HL-60 (cell line): ENCODE data around the gene OR10K2.

Source experiments
- DNase-seq, 2 experiments: peaks; one replicate each; pipeline ENCODE4 v3.0.0-alpha.2; 2010 to 2020; ENCODE audit warnings: low read depth in 1 of 2, low spot score in 1 of 2
- H3K27ac ChIP-seq: fragments of 250-450 bp; sonication (Bioruptor Pico); replicated peaks from 2 replicates; pipeline ENCODE4 v1.5.1; 2020; ENCODE audit warnings: mild to moderate bottlenecking, moderate library complexity
- H3K27me3 ChIP-seq: fragments of 250-450 bp; sonication (Bioruptor Pico); 2 replicates; pipeline ENCODE4 v1.5.1; 2021; ENCODE audit warnings: mild to moderate bottlenecking, moderate library complexity; ENCODE audit not compliant: insufficient read depth, poor library complexity, severe bottlenecking
- H3K4me3 ChIP-seq: replicated peaks from 2 replicates; pipeline ENCODE4 v1.5.1; 2011; ENCODE audit warnings: mild to moderate bottlenecking, control low read depth, low read length; ENCODE audit not compliant: insufficient read depth
- GABPA ChIP-seq: IDR thresholded peaks from 2 replicates; pipeline ENCODE4 v1.6.1; 2012; ENCODE audit warnings: low read depth
- POLR2AphosphoS5 ChIP-seq: IDR thresholded peaks from 2 replicates; pipeline ENCODE4 v1.6.1; 2012; ENCODE audit warnings: low read depth
- SPI1 ChIP-seq: IDR thresholded peaks from 2 replicates; pipeline ENCODE4 v1.6.1; 2012; ENCODE audit warnings: low read depth, mild to moderate bottlenecking, borderline replicate concordance
- TF ChIP-seq, protein P1 (sequence below): IDR thresholded peaks from 2 replicates; pipeline ENCODE4 v1.6.1; 2012; ENCODE audit warnings: low read depth; ENCODE audit not compliant: insufficient replicate concordance
- TF ChIP-seq, protein P2 (sequence below): IDR thresholded peaks from one replicate; pipeline ENCODE4 v1.5.1; 2011; ENCODE audit warnings: low read length, control low read depth, inconsistent platforms; ENCODE audit not compliant: insufficient read depth

Gene OR10K2

DNA sequence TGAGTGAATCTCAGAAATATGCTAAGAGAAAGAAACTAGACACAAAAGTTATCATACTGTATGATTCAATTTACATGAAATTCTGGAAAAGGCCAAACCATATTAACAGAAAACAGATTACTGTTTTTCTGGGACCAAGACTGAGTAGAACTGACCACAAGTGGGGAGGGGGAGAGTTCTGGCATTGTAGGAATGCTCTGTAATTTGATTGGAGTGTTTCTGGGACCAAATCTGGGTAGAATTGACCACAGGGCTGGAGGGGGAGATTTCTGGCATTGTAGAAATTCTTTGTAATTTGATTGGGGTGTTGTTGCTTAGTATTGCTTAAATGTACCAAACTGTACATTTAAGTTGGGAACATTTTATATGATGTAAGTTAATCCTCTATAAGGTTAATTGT lies 32.2 kb upstream of the OR10K2 start:
- DNase-seq: no peak
- H3K4me3 ChIP-seq: no peak overlapping the region
- TF ChIP-seq GABPA (no peak), POLR2AphosphoS5 (no peak), SPI1 (no peak)
- TF ChIP-seq, protein P1, sequence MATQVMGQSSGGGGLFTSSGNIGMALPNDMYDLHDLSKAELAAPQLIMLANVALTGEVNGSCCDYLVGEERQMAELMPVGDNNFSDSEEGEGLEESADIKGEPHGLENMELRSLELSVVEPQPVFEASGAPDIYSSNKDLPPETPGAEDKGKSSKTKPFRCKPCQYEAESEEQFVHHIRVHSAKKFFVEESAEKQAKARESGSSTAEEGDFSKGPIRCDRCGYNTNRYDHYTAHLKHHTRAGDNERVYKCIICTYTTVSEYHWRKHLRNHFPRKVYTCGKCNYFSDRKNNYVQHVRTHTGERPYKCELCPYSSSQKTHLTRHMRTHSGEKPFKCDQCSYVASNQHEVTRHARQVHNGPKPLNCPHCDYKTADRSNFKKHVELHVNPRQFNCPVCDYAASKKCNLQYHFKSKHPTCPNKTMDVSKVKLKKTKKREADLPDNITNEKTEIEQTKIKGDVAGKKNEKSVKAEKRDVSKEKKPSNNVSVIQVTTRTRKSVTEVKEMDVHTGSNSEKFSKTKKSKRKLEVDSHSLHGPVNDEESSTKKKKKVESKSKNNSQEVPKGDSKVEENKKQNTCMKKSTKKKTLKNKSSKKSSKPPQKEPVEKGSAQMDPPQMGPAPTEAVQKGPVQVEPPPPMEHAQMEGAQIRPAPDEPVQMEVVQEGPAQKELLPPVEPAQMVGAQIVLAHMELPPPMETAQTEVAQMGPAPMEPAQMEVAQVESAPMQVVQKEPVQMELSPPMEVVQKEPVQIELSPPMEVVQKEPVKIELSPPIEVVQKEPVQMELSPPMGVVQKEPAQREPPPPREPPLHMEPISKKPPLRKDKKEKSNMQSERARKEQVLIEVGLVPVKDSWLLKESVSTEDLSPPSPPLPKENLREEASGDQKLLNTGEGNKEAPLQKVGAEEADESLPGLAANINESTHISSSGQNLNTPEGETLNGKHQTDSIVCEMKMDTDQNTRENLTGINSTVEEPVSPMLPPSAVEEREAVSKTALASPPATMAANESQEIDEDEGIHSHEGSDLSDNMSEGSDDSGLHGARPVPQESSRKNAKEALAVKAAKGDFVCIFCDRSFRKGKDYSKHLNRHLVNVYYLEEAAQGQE: no peak
- TF ChIP-seq, protein P2, sequence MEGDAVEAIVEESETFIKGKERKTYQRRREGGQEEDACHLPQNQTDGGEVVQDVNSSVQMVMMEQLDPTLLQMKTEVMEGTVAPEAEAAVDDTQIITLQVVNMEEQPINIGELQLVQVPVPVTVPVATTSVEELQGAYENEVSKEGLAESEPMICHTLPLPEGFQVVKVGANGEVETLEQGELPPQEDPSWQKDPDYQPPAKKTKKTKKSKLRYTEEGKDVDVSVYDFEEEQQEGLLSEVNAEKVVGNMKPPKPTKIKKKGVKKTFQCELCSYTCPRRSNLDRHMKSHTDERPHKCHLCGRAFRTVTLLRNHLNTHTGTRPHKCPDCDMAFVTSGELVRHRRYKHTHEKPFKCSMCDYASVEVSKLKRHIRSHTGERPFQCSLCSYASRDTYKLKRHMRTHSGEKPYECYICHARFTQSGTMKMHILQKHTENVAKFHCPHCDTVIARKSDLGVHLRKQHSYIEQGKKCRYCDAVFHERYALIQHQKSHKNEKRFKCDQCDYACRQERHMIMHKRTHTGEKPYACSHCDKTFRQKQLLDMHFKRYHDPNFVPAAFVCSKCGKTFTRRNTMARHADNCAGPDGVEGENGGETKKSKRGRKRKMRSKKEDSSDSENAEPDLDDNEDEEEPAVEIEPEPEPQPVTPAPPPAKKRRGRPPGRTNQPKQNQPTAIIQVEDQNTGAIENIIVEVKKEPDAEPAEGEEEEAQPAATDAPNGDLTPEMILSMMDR: no peak
- H3K27ac ChIP-seq: no peak overlapping the region
- H3K27me3 ChIP-seq: no peaks in the 10 kb centered on the region

DNA sequence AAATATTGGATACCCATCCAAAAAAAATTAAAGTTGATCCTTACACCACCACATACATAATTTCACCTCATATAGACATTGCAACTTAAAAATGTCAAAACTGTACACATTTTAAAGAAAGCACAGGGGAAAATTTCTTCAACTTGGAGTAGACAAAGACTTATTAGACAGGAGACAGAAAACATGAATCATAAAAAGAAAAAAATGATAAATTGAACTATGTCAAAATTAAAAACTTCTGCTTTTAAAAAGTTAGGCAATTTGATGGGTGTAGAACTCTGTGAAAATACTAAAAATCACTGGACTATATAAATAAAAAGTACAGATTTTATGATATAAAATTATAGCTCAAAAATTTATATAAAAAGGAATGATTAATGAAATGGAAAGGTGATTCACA lies 31.2 kb upstream of the OR10K2 start:
- Histone ChIP-seq H3K4me3 (no peak overlapping the region), H3K27ac (no peak overlapping the region), H3K27me3 (no peaks in the 10 kb centered on the region)
- no peak for TF ChIP-seq POLR2AphosphoS5
- TF ChIP-seq, protein P2: no peak
- TF ChIP-seq, protein P1: no peak
- no peak for DNase-seq

DNA sequence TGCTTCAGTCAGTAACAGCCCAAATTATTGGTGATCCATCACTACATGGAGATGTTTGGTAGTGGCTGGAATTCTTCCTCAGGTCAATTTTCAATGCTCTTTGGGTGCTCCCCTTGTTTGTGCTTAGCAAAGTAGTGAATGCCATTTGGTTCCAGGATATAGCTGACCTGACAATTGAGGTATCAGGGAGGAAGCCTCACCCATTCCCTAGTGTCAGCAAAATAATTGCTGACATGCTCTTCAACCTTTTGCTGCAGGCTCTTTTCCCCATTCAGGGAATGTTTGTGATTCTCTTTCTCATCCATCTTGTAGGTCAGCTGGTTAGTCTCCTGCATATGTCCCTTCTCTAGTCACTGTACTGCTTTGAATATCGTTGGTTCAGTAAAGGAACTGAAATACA lies 28.5 kb upstream of the OR10K2 start:
- Histone ChIP-seq H3K4me3 (no peak overlapping the region), H3K27ac (no peak overlapping the region), H3K27me3 (no peaks in the 10 kb centered on the region)
- TF ChIP-seq, protein P1: no peak
- TF ChIP-seq, protein P2: no peak
- DNase-seq: no peak
